ENCODE results near the gene TIMM8B. TPM values are rescaled to one million over a fixed set of nuclear protein-coding genes. Genes with fewer than 3 reads are reported as not detected.

The TIMM8B gene
- total and polyA plus RNA-seq, 12 donors: 23.8 to 304 (median 78.3) TPM

DNA sequence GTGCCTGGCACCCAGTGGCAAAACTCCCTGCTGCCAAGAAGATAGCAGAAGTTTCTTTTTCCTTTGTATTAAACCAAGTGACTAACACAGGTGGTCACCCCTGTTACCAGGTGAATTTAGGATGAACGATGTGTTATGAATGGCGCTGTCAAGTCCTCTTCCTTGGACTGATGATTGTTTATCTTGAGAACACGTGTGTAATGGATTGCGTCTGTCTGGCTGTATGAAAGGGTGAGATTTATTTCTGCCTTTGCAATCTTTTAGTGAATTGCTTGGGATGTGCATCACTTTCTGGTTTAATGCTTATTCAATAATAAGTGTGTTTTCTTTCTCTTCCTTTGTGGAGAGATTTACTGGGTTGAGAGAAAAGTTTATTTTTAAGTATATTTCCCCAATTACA is 36.6 kb upstream of the TIMM8B start:
- no peaks in the 10 kb centered on the region for H3K36me3 ChIP-seq (replicated peaks in 1 of 2)
- no peak for TF ChIP-seq POLR2A (IDR thresholded peaks at IDR 0.05)
- TF ChIP-seq, protein P1, sequence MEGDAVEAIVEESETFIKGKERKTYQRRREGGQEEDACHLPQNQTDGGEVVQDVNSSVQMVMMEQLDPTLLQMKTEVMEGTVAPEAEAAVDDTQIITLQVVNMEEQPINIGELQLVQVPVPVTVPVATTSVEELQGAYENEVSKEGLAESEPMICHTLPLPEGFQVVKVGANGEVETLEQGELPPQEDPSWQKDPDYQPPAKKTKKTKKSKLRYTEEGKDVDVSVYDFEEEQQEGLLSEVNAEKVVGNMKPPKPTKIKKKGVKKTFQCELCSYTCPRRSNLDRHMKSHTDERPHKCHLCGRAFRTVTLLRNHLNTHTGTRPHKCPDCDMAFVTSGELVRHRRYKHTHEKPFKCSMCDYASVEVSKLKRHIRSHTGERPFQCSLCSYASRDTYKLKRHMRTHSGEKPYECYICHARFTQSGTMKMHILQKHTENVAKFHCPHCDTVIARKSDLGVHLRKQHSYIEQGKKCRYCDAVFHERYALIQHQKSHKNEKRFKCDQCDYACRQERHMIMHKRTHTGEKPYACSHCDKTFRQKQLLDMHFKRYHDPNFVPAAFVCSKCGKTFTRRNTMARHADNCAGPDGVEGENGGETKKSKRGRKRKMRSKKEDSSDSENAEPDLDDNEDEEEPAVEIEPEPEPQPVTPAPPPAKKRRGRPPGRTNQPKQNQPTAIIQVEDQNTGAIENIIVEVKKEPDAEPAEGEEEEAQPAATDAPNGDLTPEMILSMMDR (IDR thresholded peaks at IDR 0.05): no peak
- H3K4me3 ChIP-seq: no peak overlapping the region
- H3K27me3 ChIP-seq: no peaks in the 10 kb centered on the region
- intact Hi-C loops (cut with DNase I): no loop called here
- peaks cover 2% of the 10 kb centered on the region in 2 donors for H3K4me1 ChIP-seq (replicated peaks in 1 of 2)
- WGBS, 4 donors: 73 to 85% (median 80%) methylated on average over 4 of the region's 4 CpGs
- no peak for DNase-seq
- H3K9me3 ChIP-seq (replicated peaks in 1 of 3): no peaks in the 10 kb centered on the region
- H3K27ac ChIP-seq: no peak overlapping the region

DNA sequence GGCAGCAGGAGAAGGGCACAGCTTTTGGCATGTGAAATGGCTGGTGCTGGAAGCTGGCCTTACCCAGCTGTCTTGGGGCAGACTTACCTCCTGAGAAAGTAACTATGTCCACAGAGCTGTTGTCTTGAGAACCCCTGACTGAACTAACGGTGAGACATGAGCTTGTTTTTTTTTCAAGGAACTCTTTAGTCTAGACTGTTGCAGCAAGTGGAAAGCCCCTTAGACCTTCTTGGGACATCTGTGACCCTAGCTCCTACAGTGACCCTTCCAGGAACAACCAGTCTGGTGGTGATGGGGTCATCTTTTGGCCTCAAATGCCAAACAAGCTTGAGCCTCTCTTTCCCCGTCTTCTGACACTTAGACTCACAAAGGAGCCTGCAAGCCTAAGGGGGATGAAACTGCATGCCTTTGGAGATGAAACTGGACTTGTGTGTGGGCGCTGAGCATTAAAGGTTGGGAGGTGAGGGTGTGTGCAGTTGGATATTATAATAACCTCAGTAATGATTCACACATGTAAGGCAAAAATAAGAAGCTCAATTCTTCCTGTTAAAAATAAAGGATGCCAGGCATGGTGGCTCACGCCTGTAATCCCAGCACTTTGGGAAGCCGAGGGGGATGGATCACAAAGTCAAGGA is 35.5 kb upstream of the TIMM8B start:
- WGBS, 4 donors: 93 to 95% (median 93%) methylated on average over 5 of the region's 5 CpGs
- Histone ChIP-seq H3K4me1 (replicated peaks in 1 of 2) (no peaks in the 10 kb centered on the region), H3K27ac (no peak overlapping the region), H3K4me3 (no peak overlapping the region), H3K9me3 (replicated peaks in 1 of 3) (no peaks in the 10 kb centered on the region), H3K36me3 (replicated peaks in 1 of 2) (no peaks in the 10 kb centered on the region), H3K27me3 (no peaks in the 10 kb centered on the region)
- TF ChIP-seq, protein P1 (IDR thresholded peaks at IDR 0.05): no peak
- no peak for TF ChIP-seq POLR2A (IDR thresholded peaks at IDR 0.05)
- intact Hi-C loops (cut with DNase I): no loop called here
- DNase-seq: no peak

DNA sequence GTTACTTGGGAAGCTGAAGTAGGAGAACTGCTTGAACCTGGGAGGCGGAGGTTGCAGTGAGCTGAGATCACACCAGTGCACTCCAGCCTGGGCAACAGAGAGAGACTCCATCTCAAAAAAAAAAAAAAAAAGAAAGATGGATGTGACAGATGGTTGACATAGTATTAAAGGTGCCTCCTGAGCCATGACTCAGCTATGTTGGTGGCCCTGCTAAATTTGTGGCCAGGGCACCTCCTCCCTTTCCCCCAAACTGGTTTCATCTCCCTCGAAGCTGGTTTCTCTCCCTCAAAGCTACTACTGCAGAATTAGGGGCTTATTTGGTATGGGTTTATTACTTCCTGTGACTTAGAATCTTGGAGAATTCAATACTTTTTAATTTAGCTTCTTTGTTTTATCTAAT is 31.6 kb upstream of the TIMM8B start:
- H3K4me1 ChIP-seq (replicated peaks in 1 of 2): no peaks in the 10 kb centered on the region
- H3K9me3 ChIP-seq (replicated peaks in 1 of 3): no peaks in the 10 kb centered on the region
- no peaks in the 10 kb centered on the region for H3K27me3 ChIP-seq
- intact Hi-C loops (cut with DNase I): loop anchor here (5.0 to 10.0 kb wide), 3 partner anchors 49 to 167 kb away; partner anchors contain the start of genes BCO2 (in 1 of the 2) and TEX12 (in 1 of the 2)
- no peak overlapping the region for H3K27ac ChIP-seq
- 82 to 94% (median 89%) methylated on average over 2 of the region's 2 CpGs for WGBS, 4 donors
- no peak overlapping the region for H3K4me3 ChIP-seq
- no peak for DNase-seq
- H3K36me3 ChIP-seq (replicated peaks in 1 of 2): no peaks in the 10 kb centered on the region
- no peak for TF ChIP-seq POLR2A (IDR thresholded peaks at IDR 0.05)
- TF ChIP-seq, protein P1 (IDR thresholded peaks at IDR 0.05): no peak

DNA sequence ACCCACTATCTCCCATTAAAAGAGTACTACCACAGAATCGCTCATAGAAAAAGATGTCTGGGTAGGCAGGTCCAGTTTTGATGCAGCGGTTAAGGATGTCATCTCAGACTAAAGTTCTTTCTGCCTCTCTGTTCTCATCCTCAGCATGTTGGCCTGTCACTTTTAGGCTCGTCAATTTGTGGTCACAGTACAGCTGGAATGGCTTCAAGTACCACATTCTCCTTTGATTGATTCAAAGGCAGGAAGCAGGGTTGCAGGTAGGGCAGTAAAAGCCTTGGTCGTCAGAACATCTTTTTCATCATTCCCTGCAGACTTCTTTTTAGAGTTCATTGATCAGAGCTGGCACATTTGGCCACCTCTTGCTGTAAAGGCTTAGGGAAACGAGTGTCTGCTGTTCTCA is 28.8 kb upstream of the TIMM8B start:
- Histone ChIP-seq H3K27me3 (no peaks in the 10 kb centered on the region), H3K4me1 (replicated peaks in 1 of 2) (no peaks in the 10 kb centered on the region), H3K4me3 (no peak overlapping the region), H3K27ac (no peak overlapping the region), H3K36me3 (replicated peaks in 1 of 2) (no peaks in the 10 kb centered on the region), H3K9me3 (replicated peaks in 1 of 3) (no peaks in the 10 kb centered on the region)
- 73 to 83% (median 78%) methylated on average over 5 of the region's 5 CpGs for WGBS, 4 donors
- no peak for DNase-seq
- TF ChIP-seq POLR2A (IDR thresholded peaks at IDR 0.05): no peak
- TF ChIP-seq, protein P1 (IDR thresholded peaks at IDR 0.05): no peak
- intact Hi-C loops (cut with DNase I): loop anchor here (5.0 to 10.0 kb wide), 3 partner anchors 52 to 169 kb away; partner anchors contain the start of genes BCO2 (in 1 of the 2) and TEX12 (in 1 of the 2)

Data from adrenal gland (tissue), 12 donors.